ENCODE data around the gene ST6GAL1.
"Not testable (repeated sequence)": the region's sequence is repeated elsewhere in the genome, so short reads cannot be mapped to it uniquely, and the experiment has no call there.

Gene ST6GAL1

GRCh38 chr3:186886202-186886981 is 43.9 kb upstream of the ST6GAL1 start:
- TF ChIP-seq CTCF (IDR thresholded peaks at IDR 0.05) = no peak
- no peaks in the 10 kb centered on the region for H3K36me3 ChIP-seq
- intact Hi-C loops (cut with DNase I; ENCODE audit: low total_unique reads) = no loop called here

DNA sequence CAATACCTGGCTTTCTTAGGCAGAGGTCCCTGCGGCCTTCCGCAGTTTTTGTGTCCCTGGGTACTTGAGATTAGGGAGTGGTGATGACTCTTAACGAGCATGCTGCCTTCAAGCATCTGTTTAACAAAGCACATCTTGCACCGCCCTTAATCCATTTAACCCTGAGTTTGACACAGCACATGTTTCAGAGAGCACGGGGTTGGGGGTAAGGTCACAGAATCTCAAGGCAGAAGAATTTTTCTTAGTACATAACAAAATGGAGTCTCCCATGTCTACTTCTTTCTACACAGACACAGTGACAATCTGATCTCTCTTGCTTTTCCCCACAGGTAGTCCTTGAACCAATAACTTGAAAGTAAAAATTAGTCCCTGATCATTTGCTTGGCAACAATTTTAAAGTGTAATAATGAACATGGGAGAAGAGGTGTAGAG is 42.8 kb upstream of the ST6GAL1 start:
- H3K9me3 ChIP-seq; H3K4me3 ChIP-seq; H3K36me3 ChIP-seq; intact Hi-C loops (cut with DNase I; ENCODE audit: low total_unique reads); H3K27me3 ChIP-seq; H3K27ac ChIP-seq; DNase-seq; H3K4me1 ChIP-seq: not testable (repeated sequence)

More at GRCh38 chr3:186886202-186886981, 43.9 kb upstream of the ST6GAL1 start:
- H3K27me3 ChIP-seq = no peaks in the 10 kb centered on the region
- no peak for DNase-seq
- no peak overlapping the region for H3K27ac ChIP-seq
- H3K4me1 ChIP-seq = peaks cover 0 to 3% (median 0%) of the 10 kb centered on the region in 4 donors
- no peaks in the 10 kb centered on the region for H3K9me3 ChIP-seq
- no peak overlapping the region for H3K4me3 ChIP-seq

GRCh38 chr3:186888569-186888968 is 41.8 kb upstream of the ST6GAL1 start:
- H3K27ac ChIP-seq = no peak overlapping the region
- no peak for TF ChIP-seq CTCF (IDR thresholded peaks at IDR 0.05)
- H3K9me3 ChIP-seq = no peaks in the 10 kb centered on the region
- no peak overlapping the region for H3K4me3 ChIP-seq
- no peak for DNase-seq
- H3K27me3 ChIP-seq = no peaks in the 10 kb centered on the region
- intact Hi-C loops (cut with DNase I; ENCODE audit: low total_unique reads) = no loop called here
- H3K4me1 ChIP-seq = peaks cover 0 to 3% (median 0%) of the 10 kb centered on the region in 4 donors
- no peaks in the 10 kb centered on the region for H3K36me3 ChIP-seq

DNA sequence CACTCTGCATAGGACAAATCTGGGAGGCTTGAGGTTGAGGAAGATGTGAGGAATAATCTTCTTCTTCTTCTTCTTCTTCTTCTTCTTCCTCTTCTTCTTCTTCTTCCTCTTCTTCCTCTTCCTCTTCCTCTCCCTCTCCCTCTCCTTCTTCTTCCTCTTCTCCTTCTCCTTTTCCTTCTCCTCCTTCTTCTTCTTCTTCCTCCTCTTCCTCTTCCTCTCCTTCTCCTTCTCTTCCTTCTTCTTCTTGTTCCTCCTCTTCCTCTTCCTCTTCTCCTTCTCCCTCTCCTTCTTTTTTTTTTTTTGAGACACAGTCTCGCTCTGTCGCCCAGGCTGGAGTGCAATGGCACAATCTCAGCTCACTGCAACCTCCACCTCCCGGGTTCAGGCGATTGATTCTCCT is 40.6 kb upstream of the ST6GAL1 start:
- DNase-seq, H3K27ac ChIP-seq: not testable (repeated sequence)

DNA sequence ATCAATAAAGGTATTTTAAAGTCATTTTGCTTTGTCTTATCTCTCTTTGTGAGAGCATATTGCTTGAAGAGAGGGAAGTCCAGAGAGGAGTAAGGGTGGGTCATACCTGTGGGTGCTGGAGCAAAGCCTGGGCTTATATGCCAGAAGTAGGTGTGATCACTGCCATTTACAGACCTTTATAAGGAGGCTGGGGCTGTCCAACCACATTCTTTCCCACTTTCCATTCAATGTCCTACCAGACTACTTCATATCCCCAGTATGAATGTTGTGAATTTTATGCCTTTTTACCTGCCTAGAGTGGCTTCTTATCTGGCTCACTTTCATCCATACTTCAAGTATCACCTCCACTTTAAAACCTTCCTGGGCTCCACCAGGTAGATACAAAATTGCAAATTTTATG is 39.4 kb upstream of the ST6GAL1 start:
- Histone ChIP-seq H3K27me3 (no peaks in the 10 kb centered on the region), H3K4me1 (peaks cover 0 to 3% (median 0%) of the 10 kb centered on the region in 4 donors), H3K9me3 (no peaks in the 10 kb centered on the region), H3K36me3 (no peaks in the 10 kb centered on the region), H3K27ac (no peak overlapping the region), H3K4me3 (no peak overlapping the region)
- intact Hi-C loops (cut with DNase I; ENCODE audit: low total_unique reads) = no loop called here
- TF ChIP-seq CTCF (IDR thresholded peaks at IDR 0.05) = no peak
- DNase-seq = no peak

More for the DNA sequence above, 40.6 kb upstream of the ST6GAL1 start:
- H3K4me1 ChIP-seq; H3K9me3 ChIP-seq; intact Hi-C loops (cut with DNase I; ENCODE audit: low total_unique reads); H3K36me3 ChIP-seq; H3K4me3 ChIP-seq; H3K27me3 ChIP-seq: not testable (repeated sequence)

DNA sequence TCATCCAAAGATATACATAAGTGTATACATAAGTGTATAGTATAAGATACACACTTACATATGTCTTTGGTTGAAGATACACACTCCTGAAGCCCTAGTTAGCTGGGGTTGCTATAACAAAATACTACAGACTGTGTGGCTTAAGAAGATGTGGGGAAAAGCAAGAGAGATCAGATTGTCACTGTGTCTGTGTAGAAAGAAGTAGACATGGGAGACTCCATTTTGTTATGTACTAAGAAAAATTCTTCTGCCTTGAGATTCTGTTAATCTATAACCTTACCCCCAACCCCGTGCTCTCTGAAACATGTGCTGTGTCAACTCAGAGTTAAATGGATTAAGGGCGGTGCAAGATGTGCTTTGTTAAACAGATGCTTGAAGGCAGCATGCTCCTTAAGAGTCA is 37.3 kb upstream of the ST6GAL1 start:
- H3K4me1 ChIP-seq; H3K27me3 ChIP-seq; H3K9me3 ChIP-seq; H3K4me3 ChIP-seq; intact Hi-C loops (cut with DNase I; ENCODE audit: low total_unique reads); H3K27ac ChIP-seq; DNase-seq; H3K36me3 ChIP-seq: not testable (repeated sequence)

- Histone ChIP-seq H3K27ac (no peak overlapping the region), H3K9me3 (no peaks in the 10 kb centered on the region), H3K4me3 (no peak overlapping the region), H3K36me3 (no peaks in the 10 kb centered on the region), H3K27me3 (no peaks in the 10 kb centered on the region), H3K4me1 (no peaks in the 10 kb centered on the region)
- TF ChIP-seq CTCF (IDR thresholded peaks at IDR 0.05) = no peak
- DNase-seq = no peak
- intact Hi-C loops (cut with DNase I; ENCODE audit: low total_unique reads) = no loop called here
Measured at GRCh38 chr3:186895406-186895805, 34.9 kb upstream of the ST6GAL1 start.

Measured in tibial artery (tissue), 4 donors.